ENCODE measurements around the gene FRY. TPM values are rescaled to one million over a fixed set of nuclear protein-coding genes. Genes with fewer than 3 reads are reported as not detected.

Gene FRY
- total RNA-seq, 3 donors from 2014 or later: 9.2 to 38.5 (median 10.5) TPM

GRCh38 chr13:32081591-32081990 is 50.0 kb downstream of the FRY start:
- TF ChIP-seq CTCF (IDR thresholded peaks at IDR 0.05): no peak
- intact Hi-C loops (cut with DNase I, micrococcal nuclease): no loop called here
- no peak for ATAC-seq
- H3K9me3 ChIP-seq: no peaks in the 10 kb centered on the region
- no peak for DNase-seq
- no peak overlapping the region for H3K4me3 ChIP-seq
- no peaks in the 10 kb centered on the region for H3K4me1 ChIP-seq (ENCODE audit: low read depth)
- H3K36me3 ChIP-seq (ENCODE audit: low read depth): no peaks in the 10 kb centered on the region

- intact Hi-C loops (cut with DNase I, micrococcal nuclease): no loop called here
- ATAC-seq: no peak
- no peak for DNase-seq
- Histone ChIP-seq H3K4me1 (ENCODE audit: low read depth) (no peaks in the 10 kb centered on the region), H3K36me3 (ENCODE audit: low read depth) (no peaks in the 10 kb centered on the region), H3K9me3 (no peaks in the 10 kb centered on the region), H3K4me3 (no peak overlapping the region)
- TF ChIP-seq CTCF (IDR thresholded peaks at IDR 0.05): no peak
Observed at GRCh38 chr13:32086366-32086765, 54.8 kb downstream of the FRY start.

GRCh38 chr13:32086791-32087441 is 55.3 kb downstream of the FRY start:
- ATAC-seq (no peak), DNase-seq (no peak)
- TF ChIP-seq CTCF (IDR thresholded peaks at IDR 0.05): no peak
- intact Hi-C loops (cut with DNase I, micrococcal nuclease): no loop called here
- Histone ChIP-seq H3K4me1 (ENCODE audit: low read depth) (no peaks in the 10 kb centered on the region), H3K9me3 (no peaks in the 10 kb centered on the region), H3K4me3 (no peak overlapping the region), H3K36me3 (ENCODE audit: low read depth) (no peaks in the 10 kb centered on the region)

- no peak for TF ChIP-seq CTCF (IDR thresholded peaks at IDR 0.05)
- DNase-seq (no peak), ATAC-seq (no peak)
- no peaks in the 10 kb centered on the region for H3K36me3 ChIP-seq (ENCODE audit: low read depth)
- no peaks in the 10 kb centered on the region for H3K9me3 ChIP-seq
- H3K4me1 ChIP-seq (ENCODE audit: low read depth): no peaks in the 10 kb centered on the region
- intact Hi-C loops (cut with DNase I, micrococcal nuclease): no loop called here
- no peak overlapping the region for H3K4me3 ChIP-seq
Observed at GRCh38 chr13:32087955-32088747, 56.6 kb downstream of the FRY start.

- no peak for ATAC-seq
- intact Hi-C loops (cut with DNase I, micrococcal nuclease): no loop called here
- H3K36me3 ChIP-seq (ENCODE audit: low read depth): no peaks in the 10 kb centered on the region
Observed at GRCh38 chr13:32092496-32092895, 60.9 kb downstream of the FRY start.

More at GRCh38 chr13:32092496-32092895, 60.9 kb downstream of the FRY start:
- H3K9me3 ChIP-seq: no peaks in the 10 kb centered on the region
- no peak overlapping the region for H3K4me3 ChIP-seq
- no peak for TF ChIP-seq CTCF (IDR thresholded peaks at IDR 0.05)
- no peaks in the 10 kb centered on the region for H3K4me1 ChIP-seq (ENCODE audit: low read depth)
- DNase-seq: no peak

Measured in mucosa of descending colon (tissue), 3 donors.